ENCODE results near the gene GTPBP6.

DNA sequence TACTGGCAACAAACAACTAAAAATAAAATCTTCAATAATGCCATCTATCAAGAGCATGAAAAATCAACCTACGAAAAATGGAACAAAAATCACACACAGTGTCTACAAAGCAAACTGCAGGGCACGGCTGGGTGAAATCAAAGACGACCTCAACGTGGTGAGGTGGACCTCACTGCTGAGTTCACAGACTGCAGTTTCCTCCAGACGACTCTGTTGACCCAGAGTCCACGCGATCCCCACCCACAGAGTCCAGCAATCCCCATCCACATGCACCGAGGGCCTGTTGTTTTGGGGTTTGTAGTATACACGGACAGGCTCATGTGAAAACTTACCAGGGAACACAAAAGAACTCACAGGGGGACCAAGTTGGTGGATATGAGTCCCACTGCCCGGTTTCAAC is 31.1 kb upstream of the GTPBP6 start:
- TF ChIP-seq, protein P1, sequence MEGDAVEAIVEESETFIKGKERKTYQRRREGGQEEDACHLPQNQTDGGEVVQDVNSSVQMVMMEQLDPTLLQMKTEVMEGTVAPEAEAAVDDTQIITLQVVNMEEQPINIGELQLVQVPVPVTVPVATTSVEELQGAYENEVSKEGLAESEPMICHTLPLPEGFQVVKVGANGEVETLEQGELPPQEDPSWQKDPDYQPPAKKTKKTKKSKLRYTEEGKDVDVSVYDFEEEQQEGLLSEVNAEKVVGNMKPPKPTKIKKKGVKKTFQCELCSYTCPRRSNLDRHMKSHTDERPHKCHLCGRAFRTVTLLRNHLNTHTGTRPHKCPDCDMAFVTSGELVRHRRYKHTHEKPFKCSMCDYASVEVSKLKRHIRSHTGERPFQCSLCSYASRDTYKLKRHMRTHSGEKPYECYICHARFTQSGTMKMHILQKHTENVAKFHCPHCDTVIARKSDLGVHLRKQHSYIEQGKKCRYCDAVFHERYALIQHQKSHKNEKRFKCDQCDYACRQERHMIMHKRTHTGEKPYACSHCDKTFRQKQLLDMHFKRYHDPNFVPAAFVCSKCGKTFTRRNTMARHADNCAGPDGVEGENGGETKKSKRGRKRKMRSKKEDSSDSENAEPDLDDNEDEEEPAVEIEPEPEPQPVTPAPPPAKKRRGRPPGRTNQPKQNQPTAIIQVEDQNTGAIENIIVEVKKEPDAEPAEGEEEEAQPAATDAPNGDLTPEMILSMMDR (IDR thresholded peaks at IDR 0.05) = no peak
- no peak for TF ChIP-seq POLR2A (IDR thresholded peaks at IDR 0.05)
